A673 (cell line): ENCODE data around the gene FBXO10. TPM values are rescaled to one million over a fixed set of nuclear protein-coding genes. Genes with fewer than 3 reads are reported as not detected.

ENCODE experiments used
- BruUV-seq: library from RNA; stranded (reverse); fragments of 400-500 nt; replicated peaks from 2 replicates; lab custom pipeline; 2021; lab: Mats Ljungman, UMichigan
- CTCF ChIA-PET: fragments of 300-600 bp; sonication (Branson Sonifier 250); formaldehyde crosslinking; loops from one replicate; lab custom pipeline; 2022; ENCODE audit warnings: antibody characterized with exemption; lab: Charles Lee
- POLR2A ChIA-PET: fragments of 300-600 bp; sonication (Branson Sonifier 250); formaldehyde crosslinking; loops from one replicate; lab custom pipeline; 2022; ENCODE audit warnings: antibody characterized with exemption; ENCODE audit not compliant: low non-redundant PET; lab: Charles Lee
- DNase-seq: peaks from one replicate; pipeline ENCODE4 v3.0.0-alpha.2; 2015; ENCODE audit warnings: low spot score
- H3K27ac ChIP-seq: fragments of 200-600 bp; sonication (generic); 2 replicates; pipeline ENCODE4 v1.5.1; 2016; ENCODE audit warnings: mixed run types, low read depth, mild to moderate bottlenecking, mixed read lengths, antibody characterized with exemption, low read length; ENCODE audit not compliant: poor library complexity, severe bottlenecking
- H3K27me3 ChIP-seq: fragments of 200-600 bp; sonication (generic); replicated peaks from 2 replicates; pipeline ENCODE4 v1.6.1; 2017; ENCODE audit warnings: mixed run types, low read depth, mild to moderate bottlenecking, mixed read lengths, antibody characterized with exemption, low read length; ENCODE audit not compliant: insufficient read depth, poor library complexity
- H3K36me3 ChIP-seq: fragments of 200-600 bp; sonication (generic); 2 replicates; pipeline ENCODE4 v1.6.1; 2016; ENCODE audit warnings: mixed run types, mild to moderate bottlenecking, mixed read lengths, antibody characterized with exemption, low read length; ENCODE audit not compliant: insufficient read depth, poor library complexity, severe bottlenecking
- H3K4me1 ChIP-seq: fragments of 200-600 bp; sonication (generic); 2 replicates; pipeline ENCODE4 v1.6.1; 2017; ENCODE audit warnings: mixed run types, mild to moderate bottlenecking, mixed read lengths, antibody characterized with exemption, low read length; ENCODE audit not compliant: insufficient read depth, poor library complexity, severe bottlenecking
- H3K4me3 ChIP-seq: fragments of 200-600 bp; sonication (generic); 2 replicates; pipeline ENCODE4 v1.5.1; 2016; ENCODE audit warnings: low read depth, mixed run types, mild to moderate bottlenecking, mixed read lengths, low read length; ENCODE audit not compliant: poor library complexity, severe bottlenecking
- H3K9me3 ChIP-seq: fragments of 200-600 bp; sonication (generic); 2 replicates; pipeline ENCODE4 v1.6.1; 2016; ENCODE audit warnings: mixed run types, low read depth, mild to moderate bottlenecking, mixed read lengths, antibody characterized with exemption, low read length; ENCODE audit not compliant: poor library complexity, severe bottlenecking
- EZH2 ChIP-seq: fragments of 200-600 bp; sonication (generic); IDR thresholded peaks from 2 replicates; pipeline ENCODE4 v1.6.1; 2017; ENCODE audit warnings: borderline replicate concordance, low read depth, mild to moderate bottlenecking, mixed read lengths, antibody characterized with exemption, low read length; ENCODE audit not compliant: poor library complexity, severe bottlenecking
- intact Hi-C: fragments of 100-400 bp; cut with micrococcal nuclease; formaldehyde crosslinking; loops from one replicate; pipeline ENCODE4 v1.10.0; 2022; ENCODE audit not compliant: unreplicated experiment
- total RNA-seq: library from RNA; stranded (reverse); gene quantifications from 2 replicates; pipeline ENCODE4 v1.2.3, GENCODE V29; 2021
- TF ChIP-seq, protein P1 (sequence below): fragments of 300-800, 200-600 bp; sonication (generic); conservative IDR thresholded peaks from 2 replicates; pipeline ENCODE4 v1.5.1; 2017; ENCODE audit warnings: low read depth, mild to moderate bottlenecking, antibody characterized with exemption, low read length, moderate library complexity, mixed read lengths

FBXO10 gene
- total RNA-seq, 1 experiment from 2014 or later, result 14.5 TPM

DNA sequence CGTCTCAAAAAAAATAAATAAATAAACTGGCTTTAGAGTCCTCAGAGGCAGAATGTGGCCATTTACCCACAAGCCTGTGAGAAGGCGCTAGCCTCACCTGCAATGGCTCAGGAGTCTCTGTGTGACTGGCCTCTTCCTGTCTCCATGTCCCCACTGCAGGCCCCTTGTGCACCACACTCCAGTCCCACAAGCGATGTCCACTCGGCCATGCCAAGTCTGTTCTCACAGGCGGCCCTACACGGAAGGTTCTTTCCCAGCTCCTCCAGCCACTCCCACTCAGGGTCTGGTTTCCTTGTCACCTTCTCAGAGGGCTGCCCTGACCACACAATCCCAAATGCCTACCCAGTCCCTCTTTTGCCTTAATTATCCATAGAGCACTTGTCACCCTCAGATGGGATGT, 52.3 kb downstream of the FBXO10 start:
- Histone ChIP-seq H3K27ac (no peak overlapping the region), H3K4me1 (no peaks in the 10 kb centered on the region), H3K9me3 (no peaks in the 10 kb centered on the region), H3K27me3 (no peaks in the 10 kb centered on the region), H3K4me3 (no peak overlapping the region), H3K36me3 (peaks cover 5% of the 10 kb centered on the region)
- POLR2A ChIA-PET, result no interaction called here
- TF ChIP-seq EZH2, result no peak
- intact Hi-C loops, result no loop called here
- CTCF ChIA-PET, result no interaction called here
- no peak for DNase-seq
- BruUV-seq, result no TSS peak

DNA sequence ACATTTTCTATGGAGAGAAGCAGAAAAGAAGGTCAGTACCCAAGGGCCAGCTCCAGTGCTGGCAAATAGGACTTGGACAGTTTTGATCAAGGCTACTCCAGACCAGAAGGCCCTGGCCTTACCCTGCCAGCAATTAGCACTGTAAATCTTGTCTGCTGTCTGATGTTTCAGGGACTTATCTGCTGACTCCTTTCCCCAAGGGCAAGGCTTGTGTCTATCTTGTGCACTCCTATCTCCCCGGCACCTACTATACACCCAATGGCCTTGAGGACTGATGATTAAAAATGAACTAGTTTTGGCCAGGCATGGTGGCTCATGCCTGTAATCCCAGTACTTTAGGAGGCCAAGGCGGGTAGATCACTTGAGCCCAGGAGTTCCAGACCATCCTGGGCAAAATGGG, 53.2 kb downstream of the FBXO10 start:
- Histone ChIP-seq H3K27ac (no peak overlapping the region), H3K9me3 (no peaks in the 10 kb centered on the region), H3K4me1 (no peaks in the 10 kb centered on the region), H3K27me3 (no peaks in the 10 kb centered on the region), H3K36me3 (peaks cover 5% of the 10 kb centered on the region), H3K4me3 (no peak overlapping the region)
- ChIA-PET CTCF (no interaction called here), POLR2A (no interaction called here)
- BruUV-seq, result no TSS peak
- no peak for DNase-seq
- intact Hi-C loops, result no loop called here
- TF ChIP-seq, protein P1, sequence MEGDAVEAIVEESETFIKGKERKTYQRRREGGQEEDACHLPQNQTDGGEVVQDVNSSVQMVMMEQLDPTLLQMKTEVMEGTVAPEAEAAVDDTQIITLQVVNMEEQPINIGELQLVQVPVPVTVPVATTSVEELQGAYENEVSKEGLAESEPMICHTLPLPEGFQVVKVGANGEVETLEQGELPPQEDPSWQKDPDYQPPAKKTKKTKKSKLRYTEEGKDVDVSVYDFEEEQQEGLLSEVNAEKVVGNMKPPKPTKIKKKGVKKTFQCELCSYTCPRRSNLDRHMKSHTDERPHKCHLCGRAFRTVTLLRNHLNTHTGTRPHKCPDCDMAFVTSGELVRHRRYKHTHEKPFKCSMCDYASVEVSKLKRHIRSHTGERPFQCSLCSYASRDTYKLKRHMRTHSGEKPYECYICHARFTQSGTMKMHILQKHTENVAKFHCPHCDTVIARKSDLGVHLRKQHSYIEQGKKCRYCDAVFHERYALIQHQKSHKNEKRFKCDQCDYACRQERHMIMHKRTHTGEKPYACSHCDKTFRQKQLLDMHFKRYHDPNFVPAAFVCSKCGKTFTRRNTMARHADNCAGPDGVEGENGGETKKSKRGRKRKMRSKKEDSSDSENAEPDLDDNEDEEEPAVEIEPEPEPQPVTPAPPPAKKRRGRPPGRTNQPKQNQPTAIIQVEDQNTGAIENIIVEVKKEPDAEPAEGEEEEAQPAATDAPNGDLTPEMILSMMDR, result no peak
- TF ChIP-seq EZH2, result no peak

DNA sequence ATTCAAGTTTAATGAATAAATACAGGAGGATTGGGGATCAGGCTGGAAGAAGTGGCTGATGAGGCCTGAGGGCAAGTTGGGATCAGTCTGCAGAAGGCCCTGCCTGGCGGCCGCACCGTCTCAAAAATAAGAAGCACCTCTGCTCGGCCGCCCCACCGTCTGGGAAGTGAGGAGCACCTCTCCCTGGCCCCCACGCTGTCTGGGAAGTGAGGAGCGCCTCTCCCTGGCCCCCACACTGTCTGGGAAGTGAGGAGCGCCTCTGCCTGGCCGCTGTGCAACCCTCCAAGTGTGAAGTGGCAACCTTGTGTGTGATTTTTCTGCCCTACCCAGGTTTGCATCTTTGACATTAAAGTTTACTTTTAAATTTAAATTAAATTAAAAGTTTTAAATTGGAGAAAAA, 55.1 kb downstream of the FBXO10 start:
- Histone ChIP-seq H3K4me1 (no peaks in the 10 kb centered on the region), H3K9me3 (no peaks in the 10 kb centered on the region), H3K27ac (no peak overlapping the region), H3K4me3 (no peak overlapping the region), H3K36me3 (peaks cover 5% of the 10 kb centered on the region), H3K27me3 (no peaks in the 10 kb centered on the region)
- CTCF ChIA-PET, result no interaction called here
- POLR2A ChIA-PET, result no interaction called here
- intact Hi-C loops, result no loop called here
- no TSS peak for BruUV-seq
- no peak for DNase-seq
- TF ChIP-seq EZH2, result no peak
- TF ChIP-seq, protein P1, result no peak

DNA sequence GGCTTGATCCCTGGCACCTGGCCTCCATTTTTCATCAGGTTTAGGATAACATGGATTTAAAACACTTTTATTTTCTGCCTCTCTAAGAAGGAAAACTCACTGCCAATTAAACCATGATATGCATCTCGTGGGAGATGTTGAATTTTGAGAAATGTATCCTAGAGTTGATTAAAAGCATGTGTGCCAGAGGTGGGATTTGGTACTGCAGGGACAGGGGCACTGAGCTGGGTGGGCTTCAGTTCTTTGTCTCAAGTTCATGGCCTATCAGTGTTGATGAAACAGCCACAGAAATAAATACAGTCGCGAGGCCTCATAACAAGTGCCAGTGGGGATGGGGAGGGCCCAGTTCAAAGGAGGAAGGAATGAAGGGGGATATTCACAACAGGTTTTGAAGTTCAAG, 55.5 kb downstream of the FBXO10 start:
- POLR2A ChIA-PET, result no interaction called here
- intact Hi-C loops, result no loop called here

More for the DNA sequence above, 55.5 kb downstream of the FBXO10 start:
- Histone ChIP-seq H3K4me3 (no peak overlapping the region), H3K36me3 (peaks cover under 1% of the 10 kb centered on the region), H3K4me1 (no peaks in the 10 kb centered on the region), H3K9me3 (no peaks in the 10 kb centered on the region), H3K27ac (no peak overlapping the region), H3K27me3 (no peaks in the 10 kb centered on the region)
- no peak for TF ChIP-seq EZH2
- CTCF ChIA-PET, result no interaction called here
- no peak for DNase-seq
- BruUV-seq, result no TSS peak
